ENCODE measurements around the gene NUDCD3.

DNA sequence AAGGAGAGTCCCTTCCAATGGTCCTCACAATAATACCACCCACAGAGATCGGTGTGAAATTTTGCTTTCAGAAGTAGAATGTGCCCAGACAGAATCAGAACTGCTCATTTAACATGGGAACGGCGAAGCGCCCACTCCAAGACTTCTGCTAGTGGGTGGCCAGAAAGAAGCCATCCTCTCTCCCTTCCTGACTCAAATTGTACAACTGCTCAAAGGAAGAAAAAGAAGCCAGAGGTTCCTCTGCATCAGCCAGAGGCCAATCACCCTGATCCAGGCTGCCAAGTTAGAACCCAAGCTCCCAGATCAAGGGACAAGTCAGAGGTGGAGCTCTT, 23.3 kb downstream of the NUDCD3 start:
- no peak for TF ChIP-seq POLR2A (IDR thresholded peaks at IDR 0.05)
- TF ChIP-seq, protein P1, sequence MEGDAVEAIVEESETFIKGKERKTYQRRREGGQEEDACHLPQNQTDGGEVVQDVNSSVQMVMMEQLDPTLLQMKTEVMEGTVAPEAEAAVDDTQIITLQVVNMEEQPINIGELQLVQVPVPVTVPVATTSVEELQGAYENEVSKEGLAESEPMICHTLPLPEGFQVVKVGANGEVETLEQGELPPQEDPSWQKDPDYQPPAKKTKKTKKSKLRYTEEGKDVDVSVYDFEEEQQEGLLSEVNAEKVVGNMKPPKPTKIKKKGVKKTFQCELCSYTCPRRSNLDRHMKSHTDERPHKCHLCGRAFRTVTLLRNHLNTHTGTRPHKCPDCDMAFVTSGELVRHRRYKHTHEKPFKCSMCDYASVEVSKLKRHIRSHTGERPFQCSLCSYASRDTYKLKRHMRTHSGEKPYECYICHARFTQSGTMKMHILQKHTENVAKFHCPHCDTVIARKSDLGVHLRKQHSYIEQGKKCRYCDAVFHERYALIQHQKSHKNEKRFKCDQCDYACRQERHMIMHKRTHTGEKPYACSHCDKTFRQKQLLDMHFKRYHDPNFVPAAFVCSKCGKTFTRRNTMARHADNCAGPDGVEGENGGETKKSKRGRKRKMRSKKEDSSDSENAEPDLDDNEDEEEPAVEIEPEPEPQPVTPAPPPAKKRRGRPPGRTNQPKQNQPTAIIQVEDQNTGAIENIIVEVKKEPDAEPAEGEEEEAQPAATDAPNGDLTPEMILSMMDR (IDR thresholded peaks at IDR 0.05): no peak

All from uterus (tissue), 2 donors.